Activated naive CD4-positive, alpha-beta T cell (primary cell): ENCODE measurements around the gene ADRB2.

Experiments used
- DNase-seq, 4 experiments: peaks; one replicate each; lab custom pipeline; 2025; lab: John Stamatoyannopoulos, UW

ADRB2 gene

GRCh38 chr5:148805326-148806290 is 20.8 kb upstream of the ADRB2 start:
- no peak for DNase-seq

GRCh38 chr5:148806520-148806931 is 19.9 kb upstream of the ADRB2 start:
- no peak for DNase-seq

- no peak for DNase-seq
Measured at GRCh38 chr5:148807851-148808250, 18.6 kb upstream of the ADRB2 start.

DNA sequence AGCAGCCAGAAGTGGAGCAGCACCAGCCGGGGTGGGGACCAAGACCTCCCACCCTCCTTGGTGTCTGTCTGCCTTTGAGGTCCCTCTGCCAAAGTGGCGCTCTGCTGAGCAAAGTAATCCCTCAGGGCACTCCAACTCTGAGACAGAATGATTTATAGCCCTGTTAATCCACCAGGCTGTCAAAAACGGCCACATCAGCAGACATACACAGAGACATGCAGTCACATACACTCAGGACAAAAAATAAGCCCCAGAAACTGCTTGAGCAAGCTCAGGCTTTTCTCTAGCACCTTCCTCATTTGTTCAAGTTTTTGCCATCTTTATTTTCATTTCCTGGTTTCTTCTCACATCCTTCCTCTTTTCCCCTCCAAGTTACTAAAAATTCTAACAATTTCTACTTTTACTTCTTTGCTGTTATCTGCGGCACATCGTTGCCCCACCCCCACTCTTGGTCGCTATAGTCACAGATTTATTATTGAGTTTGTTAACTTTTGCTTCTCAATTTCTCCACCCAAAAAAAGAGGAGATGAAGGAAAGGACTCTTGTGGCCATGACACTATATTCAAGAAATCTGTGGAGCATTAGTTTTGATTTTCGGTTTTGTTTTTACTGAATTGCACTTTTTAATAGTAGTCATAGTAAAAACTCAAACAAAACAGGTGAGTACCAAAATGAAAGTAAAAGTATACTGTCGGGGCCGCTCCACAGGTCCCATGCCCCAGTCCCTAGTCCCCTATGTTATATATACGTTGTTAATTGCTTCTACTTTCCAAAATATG is 17.4 kb upstream of the ADRB2 start:
- peak in 1 of 4 experiments; percentile 11 for DNase-seq

- DNase-seq, result no peak
Measured at GRCh38 chr5:148809781-148810524, 16.5 kb upstream of the ADRB2 start.

DNA sequence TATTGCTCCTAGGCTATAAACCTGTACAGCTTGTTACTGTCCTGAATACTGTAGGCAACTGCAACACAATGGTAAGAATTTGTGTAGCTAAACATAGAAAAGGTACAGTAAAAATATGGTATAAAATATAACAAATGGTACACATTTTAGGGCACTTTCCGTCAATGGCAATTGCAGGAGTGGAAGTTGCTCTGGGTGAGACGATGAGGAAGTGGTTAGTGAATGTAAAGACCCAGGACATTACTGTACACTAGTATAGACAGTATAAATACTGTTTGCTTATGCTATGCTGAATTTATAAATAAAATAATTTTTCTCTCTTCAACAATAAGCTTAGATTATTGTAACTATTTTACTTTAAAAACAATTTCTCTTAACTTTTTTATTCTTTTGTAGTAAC is 15.6 kb upstream of the ADRB2 start:
- DNase-seq, result no peak

GRCh38 chr5:148811756-148812155 is 14.7 kb upstream of the ADRB2 start:
- DNase-seq, result no peak

- DNase-seq, result no peak
Measured at GRCh38 chr5:148815086-148815485, 11.3 kb upstream of the ADRB2 start.

DNA sequence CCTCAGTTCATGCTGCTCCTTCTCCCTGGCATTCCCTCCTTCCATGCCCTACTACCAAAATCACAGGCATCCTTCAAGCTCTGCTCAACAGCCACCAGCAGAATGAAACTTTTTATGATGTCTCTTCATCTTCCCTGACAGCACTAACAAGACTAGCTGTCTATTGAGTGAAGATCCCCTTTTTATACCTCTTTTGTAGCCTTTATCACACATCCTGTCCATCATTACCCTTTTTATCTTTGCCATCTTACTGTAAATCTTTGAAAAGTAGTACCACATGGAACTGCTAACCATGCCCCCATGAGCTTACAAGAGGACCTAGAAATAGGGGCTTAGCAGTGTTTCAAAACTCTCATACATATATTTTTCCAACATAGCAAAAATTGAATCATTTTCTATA is 10.8 kb upstream of the ADRB2 start:
- DNase-seq, result no peak

DNA sequence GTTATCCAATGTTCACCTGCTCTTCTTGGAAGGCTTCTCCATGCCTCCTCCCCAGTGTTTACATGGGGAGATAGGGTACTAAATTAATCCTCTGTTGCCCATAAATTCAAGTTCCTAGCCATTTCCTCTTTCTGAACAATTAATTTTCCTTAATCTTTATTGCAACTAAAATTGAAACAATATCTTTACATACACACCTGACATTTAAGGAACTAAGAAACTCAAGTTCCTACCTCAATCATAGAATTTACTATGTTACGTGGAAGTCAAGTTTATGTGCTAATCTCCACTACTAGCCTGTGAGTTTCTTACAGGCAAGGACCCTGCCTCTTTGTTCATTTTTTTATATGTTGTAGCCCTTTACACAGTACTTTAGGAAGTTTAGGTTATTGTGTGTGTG is 10.1 kb upstream of the ADRB2 start:
- DNase-seq, result no peak

- DNase-seq, result no peak
Measured at GRCh38 chr5:148816782-148817181, 9.6 kb upstream of the ADRB2 start.

DNA sequence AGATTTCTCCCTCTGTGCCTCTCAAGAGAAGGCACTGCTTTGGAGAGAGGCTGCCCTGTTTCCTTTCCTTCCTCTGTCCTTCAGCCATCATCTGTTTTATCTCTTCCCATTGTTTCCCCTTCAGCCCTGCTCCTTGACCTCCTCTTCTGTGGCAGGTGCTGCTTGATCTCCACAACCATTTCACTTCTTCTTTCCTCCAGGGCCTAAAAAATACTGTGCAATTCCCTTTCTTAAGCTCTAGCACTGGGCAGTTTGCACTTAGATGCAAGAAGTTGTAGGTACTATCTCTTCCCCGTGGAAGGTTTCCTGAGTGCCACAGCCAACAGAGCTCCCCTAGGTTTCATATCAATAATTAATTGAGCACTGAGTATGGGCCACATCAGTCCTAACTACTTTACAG is 8.8 kb upstream of the ADRB2 start:
- no peak for DNase-seq

DNA sequence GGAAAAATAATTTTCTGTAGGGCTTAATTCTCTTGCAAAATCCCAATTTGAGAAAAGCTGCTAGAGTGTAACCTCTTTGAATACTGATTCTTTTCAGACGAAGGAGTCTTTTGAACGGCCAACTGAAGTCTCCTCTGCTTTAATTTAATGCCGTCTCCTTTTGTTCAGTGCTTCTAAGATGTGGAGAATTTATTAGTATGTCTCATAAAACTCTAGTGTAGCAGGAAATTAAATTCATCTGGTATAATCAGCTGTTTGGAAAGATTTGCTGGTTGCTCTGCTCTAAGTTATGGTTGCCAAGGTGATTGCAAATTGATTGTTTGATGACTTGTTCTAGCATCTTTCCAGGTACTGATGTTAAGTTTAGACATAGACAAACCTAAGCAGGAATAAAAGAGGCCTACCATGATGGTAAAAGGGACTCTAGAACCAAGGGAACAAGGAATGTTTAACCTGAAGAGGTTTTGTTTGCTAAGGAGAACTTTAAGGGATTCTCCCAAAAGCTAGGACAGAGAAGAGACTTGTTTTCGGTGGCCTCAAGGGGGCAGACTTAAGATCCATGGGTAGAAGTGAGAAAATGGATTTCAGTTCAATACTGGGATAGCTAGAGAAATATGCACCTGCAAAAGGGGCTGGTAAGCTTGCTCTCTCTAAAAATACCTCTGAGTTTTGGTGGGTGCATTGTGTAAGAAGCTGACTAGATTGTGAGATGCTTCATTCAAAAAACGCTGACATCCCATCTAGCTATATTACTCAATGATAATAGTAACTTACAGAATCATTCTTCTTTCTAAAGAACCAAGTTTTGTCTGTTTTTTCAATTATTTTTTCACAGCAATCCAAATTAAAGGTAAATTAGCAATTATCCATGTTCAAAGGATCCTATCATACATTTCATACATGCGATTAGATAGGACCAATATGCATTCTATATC is 5.7 kb upstream of the ADRB2 start:
- no peak for DNase-seq

DNA sequence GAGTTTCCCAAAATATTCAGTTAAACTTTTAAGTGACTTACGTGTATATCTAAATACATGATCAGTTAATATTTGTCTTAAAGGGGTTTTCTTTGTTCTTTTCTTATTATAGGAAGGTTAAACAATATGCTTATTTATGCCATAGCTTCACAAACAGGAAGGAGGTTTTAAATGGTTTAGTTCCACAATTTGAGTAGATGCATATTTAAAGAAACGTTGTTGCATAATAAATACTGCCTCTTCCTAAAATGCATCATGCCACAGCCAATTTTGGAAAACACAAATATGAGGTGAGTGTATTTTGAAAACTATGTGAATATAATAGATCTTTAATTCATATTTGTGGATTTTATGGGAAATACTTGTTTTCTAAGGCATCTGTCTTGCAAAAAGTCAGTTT is 2.5 kb upstream of the ADRB2 start:
- DNase-seq, result no peak

GRCh38 chr5:148825716-148826052 is 727 bp upstream of the ADRB2 start:
- DNase-seq, result no peak

- no peak for DNase-seq
Measured at GRCh38 chr5:148826739-148827070, 294 bp downstream of the ADRB2 start.

- DNase-seq, result no peak
Measured at GRCh38 chr5:148827723-148828122, 1.3 kb downstream of the ADRB2 start.

DNA sequence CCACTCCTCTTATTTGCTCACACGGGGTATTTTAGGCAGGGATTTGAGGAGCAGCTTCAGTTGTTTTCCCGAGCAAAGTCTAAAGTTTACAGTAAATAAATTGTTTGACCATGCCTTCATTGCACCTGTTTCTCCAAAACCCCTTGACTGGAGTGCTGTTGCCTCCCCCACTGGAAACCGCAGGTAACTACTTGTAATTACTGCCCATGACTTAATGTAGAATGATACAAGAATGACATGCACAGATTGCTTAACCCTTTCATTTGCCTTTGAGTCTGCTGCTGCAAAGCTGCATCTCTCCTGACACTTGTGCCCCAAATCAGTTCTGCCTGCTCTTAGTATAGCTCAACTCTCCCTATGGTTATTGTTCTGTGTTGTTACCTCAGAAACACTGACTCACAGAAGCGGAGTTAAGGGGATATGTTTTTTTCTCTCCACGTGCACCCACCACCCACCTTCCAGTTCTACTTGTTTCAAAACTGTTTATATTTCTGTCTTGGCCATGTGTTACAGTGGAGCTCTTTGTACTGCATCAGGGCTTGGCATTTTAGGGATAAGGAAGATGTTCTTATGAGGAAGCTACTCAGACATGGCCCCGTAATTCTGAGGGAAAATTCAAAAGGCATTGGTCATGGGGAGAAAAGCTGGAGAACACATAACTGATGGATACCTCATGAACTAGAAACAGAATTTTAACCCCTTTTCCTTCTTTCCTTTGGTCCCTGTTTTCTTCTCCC is 2.3 kb downstream of the ADRB2 start:
- DNase-seq, result no peak

DNA sequence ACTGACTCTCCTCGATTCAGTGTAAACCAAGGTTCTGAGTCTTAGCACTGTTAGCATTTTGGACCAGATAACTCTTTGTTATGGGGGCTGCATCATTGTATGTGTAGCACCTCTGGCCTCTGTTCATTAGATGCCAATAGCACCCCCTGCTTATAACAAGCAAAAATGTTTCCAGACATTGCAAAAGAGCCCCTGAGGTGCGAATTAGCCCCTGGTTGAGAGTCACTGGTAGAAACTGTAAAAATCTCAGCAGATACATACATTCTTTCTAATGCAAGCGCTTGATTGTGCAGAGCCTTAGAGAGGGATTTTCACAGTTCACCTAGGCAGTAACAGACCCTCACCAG is 2.8 kb downstream of the ADRB2 start:
- DNase-seq, result no peak

DNA sequence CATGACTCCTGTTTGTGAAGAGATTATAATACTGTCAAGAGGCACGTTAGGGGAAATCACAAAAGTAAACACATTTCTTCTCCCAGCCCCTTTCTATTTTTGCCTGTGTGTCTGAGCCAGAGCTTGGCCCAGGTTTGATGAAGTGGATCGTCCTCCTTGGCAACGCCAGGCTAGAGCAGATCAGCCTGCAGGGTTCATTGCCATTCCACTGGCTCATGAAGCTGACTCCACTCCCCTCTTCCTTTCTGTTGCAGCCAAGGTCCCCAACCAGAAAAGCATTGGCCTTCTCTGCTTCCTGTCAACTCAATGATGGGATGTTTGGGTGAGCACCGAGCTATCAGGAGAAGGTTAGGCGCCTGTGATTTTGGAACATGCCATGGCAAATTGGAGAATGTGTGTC is 3.3 kb downstream of the ADRB2 start:
- no peak for DNase-seq

GRCh38 chr5:148830211-148830610 is 3.8 kb downstream of the ADRB2 start:
- no peak for DNase-seq
